K562 (cell line): ENCODE measurements around the gene CCDC9B. TPM values are rescaled to one million over a fixed set of nuclear protein-coding genes. Genes with fewer than 3 reads are reported as not detected.

Source experiments
- HDAC1 ChIP-seq, 2 experiments: fragments of 450-650 bp; IDR thresholded peaks; 2 replicates each; pipeline ENCODE4 v1.6.1; 2016 to 2017; ENCODE audit warnings: inconsistent platforms in 1 of 2, mild to moderate bottlenecking in 1 of 2, moderate library complexity in 1 of 2
- IFI16 ChIP-seq: fragments of 250-450 bp; sonication (Bioruptor Pico); IDR thresholded peaks from 2 replicates; pipeline ENCODE4 v2.1.2; 2022; ENCODE audit warnings: mild to moderate bottlenecking, inconsistent platforms
- IRF2 ChIP-seq: sonication (generic); formaldehyde crosslinking; IDR thresholded peaks from 2 replicates; pipeline ENCODE4 v1.8.1; 2022; ENCODE audit warnings: mild to moderate bottlenecking, missing genetic modification reagents
- NEUROD1 ChIP-seq: fragments of 150-350 bp; IDR thresholded peaks from 2 replicates; pipeline ENCODE4 v1.6.1; 2014; ENCODE audit warnings: borderline replicate concordance, low read length, low read depth; ENCODE audit not compliant: partially characterized antibody
- POLR2G ChIP-seq: fragments of 200-400 bp; formaldehyde crosslinking; IDR thresholded peaks from 2 replicates; pipeline ENCODE4 v1.6.1; 2017; ENCODE audit warnings: low read depth, mild to moderate bottlenecking, antibody characterized with exemption, low read length, moderate library complexity
- SRSF1 ChIP-seq: fragments of 200-400 bp; formaldehyde crosslinking; IDR thresholded peaks from 2 replicates; pipeline ENCODE4 v1.6.1; 2017; ENCODE audit warnings: mild to moderate bottlenecking, low read depth, low read length, moderate library complexity
- TAF1 ChIP-seq: IDR thresholded peaks from 2 replicates; pipeline ENCODE4 v1.6.1; 2011; ENCODE audit warnings: mild to moderate bottlenecking, low read length, moderate library complexity; ENCODE audit not compliant: insufficient read depth, control insufficient read depth, severe bottlenecking; ENCODE audit errors: extremely low read depth
- U2AF1 ChIP-seq: fragments of 200-400 bp; formaldehyde crosslinking; optimal IDR thresholded peaks from 2 replicates; pipeline ENCODE3; 2017; ENCODE audit warnings: mild to moderate bottlenecking, low read depth, low read length, moderate library complexity
- ZNF217 ChIP-seq: sonication (generic); formaldehyde crosslinking; IDR thresholded peaks from 2 replicates; pipeline ENCODE4 v1.8.0; 2022; ENCODE audit warnings: mild to moderate bottlenecking, missing genetic modification reagents
- ZNF584 ChIP-seq: fragments of 200-800 bp; sonication (Bioruptor generic); IDR thresholded peaks from 2 replicates; pipeline ENCODE4 v1.6.1; 2016; ENCODE audit warnings: low read depth, mild to moderate bottlenecking, missing genetic modification characterization, missing compliant biosample characterization
- polyA plus RNA-seq, 8 experiments: library from polyadenylated mRNA; depleted of rRNA in 4 of 8; stranded (reverse) in 5 of 8; unstranded in 3 of 8; fragments of >200 nt; fragmentation: Nextera tagmentation in 2 of 8; fragmentation: Illumina TruSeq in 1 of 8; extraction: Ambion mirVana in 2 of 8; extraction: Trizol in 1 of 8; gene quantifications; 2 replicates each; pipeline versions ENCODE4 v1.2.1 to v1.2.3, GENCODE V29; 2011 to 2014; ENCODE audit warnings: inconsistent platforms in 1 of 8, missing spikeins in 1 of 8
- total RNA-seq, 7 experiments: library from RNA; depleted of rRNA in 6 of 7; stranded (reverse); fragments of >200 nt in 6 of 7; fragmentation: Illumina TruSeq in 2 of 7; extraction: Trizol in 2 of 7; gene quantifications; 2 replicates each; pipeline versions ENCODE4 v1.2.1 to v1.2.3, GENCODE V29; 2011 to 2021; ENCODE audit warnings: low replicate concordance in 1 of 7
- TF ChIP-seq, protein P1 (sequence below): fragments of 250-450 bp; sonication (Bioruptor Pico); IDR thresholded peaks from 2 replicates; pipeline ENCODE4 v1.9.0; 2021; ENCODE audit warnings: mild to moderate bottlenecking, inconsistent platforms
- TF ChIP-seq, protein P2 (sequence below): fragments of 200-800 bp; sonication (Bioruptor generic); IDR thresholded peaks from 2 replicates; pipeline ENCODE4 v1.6.1; 2017; ENCODE audit warnings: missing genetic modification characterization, missing compliant biosample characterization
- TF ChIP-seq, protein P3 (sequence below): sonication (generic); formaldehyde crosslinking; IDR thresholded peaks from 2 replicates; pipeline ENCODE4 v1.8.0; 2022; ENCODE audit warnings: mild to moderate bottlenecking, low read depth, missing genetic modification reagents
- TF ChIP-seq, protein P4 (sequence below): fragments of 200-800 bp; sonication (Bioruptor generic); IDR thresholded peaks from 2 replicates; pipeline ENCODE4 v1.6.1; 2017; ENCODE audit warnings: missing genetic modification characterization, missing compliant biosample characterization
- TF ChIP-seq, protein P5 (sequence below): fragments of 450-650 bp; formaldehyde crosslinking; IDR thresholded peaks from 2 replicates; pipeline ENCODE4 v1.4.0; 2020; ENCODE audit warnings: mild to moderate bottlenecking, mixed read lengths

CCDC9B gene
- total and polyA plus RNA-seq, 9 of the 15 experiments (the other 6 are each of a cell fraction or from before 2014, with no cell fraction given): 0.01 to 0.47 (median 0.15) TPM; not detected in 1

DNA sequence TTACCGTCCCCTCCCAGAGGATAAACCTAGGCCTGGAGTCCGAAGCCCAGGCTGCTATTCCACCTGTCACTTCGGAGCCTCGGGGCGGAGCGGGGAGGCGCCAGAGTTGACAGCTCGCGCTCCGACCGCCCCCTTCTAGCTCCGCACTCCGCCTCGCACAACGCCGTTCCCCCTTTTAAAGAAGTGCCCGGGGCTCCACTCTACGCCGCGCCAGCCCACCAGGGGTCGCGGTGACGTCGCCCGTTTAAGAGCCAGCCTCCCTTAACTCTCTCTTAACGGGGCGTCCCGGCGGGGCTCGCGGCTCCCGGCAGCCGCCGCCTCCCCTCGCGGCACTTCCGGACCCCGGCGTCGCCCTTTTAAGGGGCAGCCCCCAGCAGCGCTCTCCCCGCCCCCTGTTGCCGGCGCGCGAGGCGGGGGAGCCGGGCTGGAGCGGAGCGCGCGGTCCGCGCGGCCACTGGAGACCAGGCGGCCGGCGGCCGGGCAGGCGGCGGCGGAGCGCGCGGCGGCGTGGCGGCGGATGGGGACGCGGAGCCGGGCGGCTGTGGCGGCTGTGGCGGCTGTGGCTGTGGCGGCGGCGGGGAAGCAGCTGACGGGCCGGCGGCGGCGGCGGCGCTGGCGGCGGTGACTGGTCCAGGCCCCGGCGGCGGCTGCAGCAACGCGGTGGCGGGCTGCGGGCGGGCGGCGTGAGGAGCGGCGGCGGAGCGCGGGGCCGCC is 17.3 kb downstream of the CCDC9B start, which contains the start of gene INAFM2 (continued):
- TF ChIP-seq, protein P1, sequence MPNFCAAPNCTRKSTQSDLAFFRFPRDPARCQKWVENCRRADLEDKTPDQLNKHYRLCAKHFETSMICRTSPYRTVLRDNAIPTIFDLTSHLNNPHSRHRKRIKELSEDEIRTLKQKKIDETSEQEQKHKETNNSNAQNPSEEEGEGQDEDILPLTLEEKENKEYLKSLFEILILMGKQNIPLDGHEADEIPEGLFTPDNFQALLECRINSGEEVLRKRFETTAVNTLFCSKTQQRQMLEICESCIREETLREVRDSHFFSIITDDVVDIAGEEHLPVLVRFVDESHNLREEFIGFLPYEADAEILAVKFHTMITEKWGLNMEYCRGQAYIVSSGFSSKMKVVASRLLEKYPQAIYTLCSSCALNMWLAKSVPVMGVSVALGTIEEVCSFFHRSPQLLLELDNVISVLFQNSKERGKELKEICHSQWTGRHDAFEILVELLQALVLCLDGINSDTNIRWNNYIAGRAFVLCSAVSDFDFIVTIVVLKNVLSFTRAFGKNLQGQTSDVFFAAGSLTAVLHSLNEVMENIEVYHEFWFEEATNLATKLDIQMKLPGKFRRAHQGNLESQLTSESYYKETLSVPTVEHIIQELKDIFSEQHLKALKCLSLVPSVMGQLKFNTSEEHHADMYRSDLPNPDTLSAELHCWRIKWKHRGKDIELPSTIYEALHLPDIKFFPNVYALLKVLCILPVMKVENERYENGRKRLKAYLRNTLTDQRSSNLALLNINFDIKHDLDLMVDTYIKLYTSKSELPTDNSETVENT: no peak
- TF ChIP-seq ZNF584 (CRISPR knock-in tag): no peak
- TF ChIP-seq TAF1: peak; percentile 55
- peak in 1 of 2 experiments; percentile 34; a peak in 1 of 4 replicates for TF ChIP-seq HDAC1 (IDR thresholded peaks at IDR 0.05)
- TF ChIP-seq U2AF1: peak; percentile 36
- TF ChIP-seq, protein P2, sequence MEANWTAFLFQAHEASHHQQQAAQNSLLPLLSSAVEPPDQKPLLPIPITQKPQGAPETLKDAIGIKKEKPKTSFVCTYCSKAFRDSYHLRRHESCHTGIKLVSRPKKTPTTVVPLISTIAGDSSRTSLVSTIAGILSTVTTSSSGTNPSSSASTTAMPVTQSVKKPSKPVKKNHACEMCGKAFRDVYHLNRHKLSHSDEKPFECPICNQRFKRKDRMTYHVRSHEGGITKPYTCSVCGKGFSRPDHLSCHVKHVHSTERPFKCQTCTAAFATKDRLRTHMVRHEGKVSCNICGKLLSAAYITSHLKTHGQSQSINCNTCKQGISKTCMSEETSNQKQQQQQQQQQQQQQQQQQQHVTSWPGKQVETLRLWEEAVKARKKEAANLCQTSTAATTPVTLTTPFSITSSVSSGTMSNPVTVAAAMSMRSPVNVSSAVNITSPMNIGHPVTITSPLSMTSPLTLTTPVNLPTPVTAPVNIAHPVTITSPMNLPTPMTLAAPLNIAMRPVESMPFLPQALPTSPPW (CRISPR knock-in tag): peak; percentile 91
- TF ChIP-seq, protein P3, sequence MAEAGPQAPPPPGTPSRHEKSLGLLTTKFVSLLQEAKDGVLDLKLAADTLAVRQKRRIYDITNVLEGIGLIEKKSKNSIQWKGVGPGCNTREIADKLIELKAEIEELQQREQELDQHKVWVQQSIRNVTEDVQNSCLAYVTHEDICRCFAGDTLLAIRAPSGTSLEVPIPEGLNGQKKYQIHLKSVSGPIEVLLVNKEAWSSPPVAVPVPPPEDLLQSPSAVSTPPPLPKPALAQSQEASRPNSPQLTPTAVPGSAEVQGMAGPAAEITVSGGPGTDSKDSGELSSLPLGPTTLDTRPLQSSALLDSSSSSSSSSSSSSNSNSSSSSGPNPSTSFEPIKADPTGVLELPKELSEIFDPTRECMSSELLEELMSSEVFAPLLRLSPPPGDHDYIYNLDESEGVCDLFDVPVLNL (CRISPR knock-in tag): peak; percentile 58; the same call in 1 of the 2 replicates
- TF ChIP-seq, protein P4, sequence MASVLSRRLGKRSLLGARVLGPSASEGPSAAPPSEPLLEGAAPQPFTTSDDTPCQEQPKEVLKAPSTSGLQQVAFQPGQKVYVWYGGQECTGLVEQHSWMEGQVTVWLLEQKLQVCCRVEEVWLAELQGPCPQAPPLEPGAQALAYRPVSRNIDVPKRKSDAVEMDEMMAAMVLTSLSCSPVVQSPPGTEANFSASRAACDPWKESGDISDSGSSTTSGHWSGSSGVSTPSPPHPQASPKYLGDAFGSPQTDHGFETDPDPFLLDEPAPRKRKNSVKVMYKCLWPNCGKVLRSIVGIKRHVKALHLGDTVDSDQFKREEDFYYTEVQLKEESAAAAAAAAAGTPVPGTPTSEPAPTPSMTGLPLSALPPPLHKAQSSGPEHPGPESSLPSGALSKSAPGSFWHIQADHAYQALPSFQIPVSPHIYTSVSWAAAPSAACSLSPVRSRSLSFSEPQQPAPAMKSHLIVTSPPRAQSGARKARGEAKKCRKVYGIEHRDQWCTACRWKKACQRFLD: peak; percentile 65; the same call in 1 of the 2 replicates
- peak; percentile 84 for TF ChIP-seq POLR2G
- TF ChIP-seq ZNF217 (CRISPR knock-in tag): no peak
- no peak for TF ChIP-seq IFI16
- TF ChIP-seq IRF2: no peak
- TF ChIP-seq, protein P5, sequence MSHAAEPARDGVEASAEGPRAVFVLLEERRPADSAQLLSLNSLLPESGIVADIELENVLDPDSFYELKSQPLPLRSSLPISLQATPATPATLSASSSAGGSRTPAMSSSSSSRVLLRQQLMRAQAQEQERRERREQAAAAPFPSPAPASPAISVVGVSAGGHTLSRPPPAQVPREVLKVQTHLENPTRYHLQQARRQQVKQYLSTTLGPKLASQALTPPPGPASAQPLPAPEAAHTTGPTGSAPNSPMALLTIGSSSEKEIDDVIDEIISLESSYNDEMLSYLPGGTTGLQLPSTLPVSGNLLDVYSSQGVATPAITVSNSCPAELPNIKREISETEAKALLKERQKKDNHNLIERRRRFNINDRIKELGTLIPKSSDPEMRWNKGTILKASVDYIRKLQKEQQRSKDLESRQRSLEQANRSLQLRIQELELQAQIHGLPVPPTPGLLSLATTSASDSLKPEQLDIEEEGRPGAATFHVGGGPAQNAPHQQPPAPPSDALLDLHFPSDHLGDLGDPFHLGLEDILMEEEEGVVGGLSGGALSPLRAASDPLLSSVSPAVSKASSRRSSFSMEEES: no peak
- TF ChIP-seq SRSF1: no peak
- peak; percentile 98 for TF ChIP-seq NEUROD1
